Measurements from ENCODE around the gene OXT.

DNA sequence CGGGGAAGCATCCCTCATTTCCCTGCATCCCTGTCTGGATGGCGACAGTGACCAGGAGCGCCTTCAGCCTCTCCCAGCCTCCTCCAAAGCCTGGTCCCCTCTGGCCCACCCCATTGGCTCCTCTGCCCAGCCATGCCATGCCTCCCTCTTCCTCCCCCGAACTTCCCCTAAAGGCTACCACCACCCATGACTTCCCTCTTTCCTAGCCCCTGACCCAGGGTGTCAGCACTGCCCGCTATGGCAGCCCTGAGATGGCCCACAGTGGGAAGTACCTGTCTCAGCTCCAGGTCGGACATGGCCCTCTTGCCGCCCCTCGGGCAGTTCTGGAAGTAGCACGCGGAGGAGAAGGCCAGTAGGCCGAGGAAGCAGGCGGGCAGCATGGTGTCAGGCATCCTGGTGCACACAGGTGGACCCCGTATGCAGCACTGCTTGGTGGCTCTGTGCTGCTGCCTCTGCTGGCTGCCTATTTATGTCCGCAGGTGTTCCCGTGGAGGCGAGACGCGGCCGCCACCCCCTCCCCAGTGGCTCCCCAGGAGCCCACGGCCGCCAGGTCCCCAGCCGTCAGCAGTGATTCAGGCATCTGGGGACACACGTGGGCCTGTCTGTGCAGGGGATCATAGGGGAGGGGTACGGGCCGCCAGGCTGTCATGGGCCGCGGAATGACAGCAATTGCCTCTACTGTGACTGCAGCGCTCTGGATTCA lies 13.0 kb downstream of the OXT start, which contains the start of gene AVP:
- TF ChIP-seq EZH2 (IDR thresholded peaks at IDR 0.05; ENCODE audit: borderline replicate concordance, insufficient read depth, low read depth, low read length, poor library complexity, severe bottlenecking), result no peak
- TF ChIP-seq, protein P1, sequence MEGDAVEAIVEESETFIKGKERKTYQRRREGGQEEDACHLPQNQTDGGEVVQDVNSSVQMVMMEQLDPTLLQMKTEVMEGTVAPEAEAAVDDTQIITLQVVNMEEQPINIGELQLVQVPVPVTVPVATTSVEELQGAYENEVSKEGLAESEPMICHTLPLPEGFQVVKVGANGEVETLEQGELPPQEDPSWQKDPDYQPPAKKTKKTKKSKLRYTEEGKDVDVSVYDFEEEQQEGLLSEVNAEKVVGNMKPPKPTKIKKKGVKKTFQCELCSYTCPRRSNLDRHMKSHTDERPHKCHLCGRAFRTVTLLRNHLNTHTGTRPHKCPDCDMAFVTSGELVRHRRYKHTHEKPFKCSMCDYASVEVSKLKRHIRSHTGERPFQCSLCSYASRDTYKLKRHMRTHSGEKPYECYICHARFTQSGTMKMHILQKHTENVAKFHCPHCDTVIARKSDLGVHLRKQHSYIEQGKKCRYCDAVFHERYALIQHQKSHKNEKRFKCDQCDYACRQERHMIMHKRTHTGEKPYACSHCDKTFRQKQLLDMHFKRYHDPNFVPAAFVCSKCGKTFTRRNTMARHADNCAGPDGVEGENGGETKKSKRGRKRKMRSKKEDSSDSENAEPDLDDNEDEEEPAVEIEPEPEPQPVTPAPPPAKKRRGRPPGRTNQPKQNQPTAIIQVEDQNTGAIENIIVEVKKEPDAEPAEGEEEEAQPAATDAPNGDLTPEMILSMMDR (IDR thresholded peaks at IDR 0.05), result no peak

All from B cell (primary cell).